ENCODE results near the gene C2CD3. TPM values are rescaled to one million over a fixed set of nuclear protein-coding genes. Genes with fewer than 3 reads are reported as not detected.

The C2CD3 gene
- total RNA-seq, 1 donor from 2014 or later: 3.7 TPM

DNA sequence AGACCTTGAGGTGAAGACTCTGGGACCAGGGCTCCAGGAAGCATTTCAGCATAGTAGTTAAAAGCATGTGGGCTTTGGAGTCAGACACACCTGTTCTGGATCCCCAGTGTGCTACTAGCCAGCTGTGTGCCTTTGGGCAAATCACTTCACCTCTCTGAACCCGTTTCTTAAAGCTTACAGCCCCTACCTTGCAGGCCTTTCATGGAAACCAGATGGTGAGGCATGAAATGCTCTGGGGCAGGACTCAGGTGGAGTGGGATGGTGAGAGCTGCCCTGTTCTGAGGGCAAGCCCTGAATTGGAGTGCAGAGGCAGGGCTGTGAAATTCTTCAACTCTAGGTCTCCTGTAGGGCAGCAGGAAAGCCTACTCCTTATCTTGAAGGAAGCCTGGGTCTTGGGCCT, 198.6 kb downstream of the C2CD3 start:
- Histone ChIP-seq H3K27me3 (ENCODE audit: control insufficient read depth, insufficient read depth, low read length) (no peaks in the 10 kb centered on the region), H3K4me3 (ENCODE audit: low read depth, low read length) (no peak overlapping the region), H3K36me3 (ENCODE audit: control insufficient read depth, insufficient read depth, low read length) (no peaks in the 10 kb centered on the region)
- FAIRE-seq (no peak), DNase-seq (ENCODE audit: low read depth) (no peak)
- TF ChIP-seq, protein P1, sequence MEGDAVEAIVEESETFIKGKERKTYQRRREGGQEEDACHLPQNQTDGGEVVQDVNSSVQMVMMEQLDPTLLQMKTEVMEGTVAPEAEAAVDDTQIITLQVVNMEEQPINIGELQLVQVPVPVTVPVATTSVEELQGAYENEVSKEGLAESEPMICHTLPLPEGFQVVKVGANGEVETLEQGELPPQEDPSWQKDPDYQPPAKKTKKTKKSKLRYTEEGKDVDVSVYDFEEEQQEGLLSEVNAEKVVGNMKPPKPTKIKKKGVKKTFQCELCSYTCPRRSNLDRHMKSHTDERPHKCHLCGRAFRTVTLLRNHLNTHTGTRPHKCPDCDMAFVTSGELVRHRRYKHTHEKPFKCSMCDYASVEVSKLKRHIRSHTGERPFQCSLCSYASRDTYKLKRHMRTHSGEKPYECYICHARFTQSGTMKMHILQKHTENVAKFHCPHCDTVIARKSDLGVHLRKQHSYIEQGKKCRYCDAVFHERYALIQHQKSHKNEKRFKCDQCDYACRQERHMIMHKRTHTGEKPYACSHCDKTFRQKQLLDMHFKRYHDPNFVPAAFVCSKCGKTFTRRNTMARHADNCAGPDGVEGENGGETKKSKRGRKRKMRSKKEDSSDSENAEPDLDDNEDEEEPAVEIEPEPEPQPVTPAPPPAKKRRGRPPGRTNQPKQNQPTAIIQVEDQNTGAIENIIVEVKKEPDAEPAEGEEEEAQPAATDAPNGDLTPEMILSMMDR (IDR thresholded peaks at IDR 0.05; ENCODE audit: insufficient read depth, low read length, severe bottlenecking): no peak

DNA sequence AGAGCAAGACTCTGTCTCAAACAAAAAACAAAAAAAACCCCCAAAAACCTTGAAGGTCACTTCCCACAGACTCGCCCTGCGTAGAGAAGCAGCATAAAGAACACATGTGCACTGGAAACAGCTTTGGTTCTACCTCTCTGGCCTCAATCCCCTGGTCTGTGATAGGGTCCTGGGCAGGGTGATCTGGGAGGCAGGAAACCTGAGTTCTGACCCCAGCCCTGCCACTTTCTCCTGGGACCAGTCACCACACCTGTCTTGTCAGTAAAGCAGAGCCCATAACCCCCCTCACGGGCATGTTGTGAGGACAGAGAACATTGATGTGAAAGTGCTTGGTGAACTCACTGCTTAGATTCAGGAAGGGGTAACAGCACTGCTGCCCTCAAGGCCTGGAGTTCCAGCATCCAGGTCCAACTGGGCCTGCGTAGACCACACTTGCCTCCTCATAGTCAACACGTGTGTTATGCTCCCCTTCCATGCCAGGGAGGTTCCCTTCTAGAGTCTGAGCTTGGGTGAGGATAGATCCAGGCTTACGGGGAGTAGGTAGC, 199.6 kb downstream of the C2CD3 start:
- Histone ChIP-seq H3K4me3 (ENCODE audit: low read depth, low read length) (no peak overlapping the region), H3K36me3 (ENCODE audit: control insufficient read depth, insufficient read depth, low read length) (no peaks in the 10 kb centered on the region), H3K27me3 (ENCODE audit: control insufficient read depth, insufficient read depth, low read length) (no peaks in the 10 kb centered on the region)
- TF ChIP-seq, protein P1 (IDR thresholded peaks at IDR 0.05; ENCODE audit: insufficient read depth, low read length, severe bottlenecking): no peak
- FAIRE-seq: no peak
- no peak for DNase-seq (ENCODE audit: low read depth)

GRCh38 chr11:73969991-73970800, 200.6 kb downstream of the C2CD3 start:
- TF ChIP-seq, protein P1 (IDR thresholded peaks at IDR 0.05; ENCODE audit: insufficient read depth, low read length, severe bottlenecking): no peak
- no peaks in the 10 kb centered on the region for H3K27me3 ChIP-seq (ENCODE audit: control insufficient read depth, insufficient read depth, low read length)
- no peak for DNase-seq (ENCODE audit: low read depth)
- H3K4me3 ChIP-seq (ENCODE audit: low read depth, low read length): no peak overlapping the region
- no peak for FAIRE-seq
- H3K36me3 ChIP-seq (ENCODE audit: control insufficient read depth, insufficient read depth, low read length): no peaks in the 10 kb centered on the region

DNA sequence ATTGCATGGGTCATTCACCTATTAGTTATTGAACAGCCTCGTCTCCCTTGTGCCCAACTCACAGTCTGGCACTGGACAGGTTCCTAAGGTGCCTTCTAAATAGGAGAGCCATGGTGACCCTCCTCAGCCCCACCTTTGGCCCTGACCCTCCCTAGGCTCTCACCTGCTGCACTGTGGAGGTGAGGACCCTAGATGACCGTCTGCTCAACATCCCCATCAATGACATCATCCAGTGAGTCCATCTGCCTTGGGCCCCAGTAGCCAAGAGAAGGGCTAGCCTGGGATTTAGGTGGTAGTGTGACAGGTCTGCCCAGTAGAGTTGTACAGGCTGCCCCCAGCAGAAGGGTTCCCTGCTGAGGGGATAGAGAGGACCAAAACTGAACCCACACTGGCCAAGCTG, 201.7 kb downstream of the C2CD3 start:
- DNase-seq (ENCODE audit: low read depth): no peak
- H3K27me3 ChIP-seq (ENCODE audit: control insufficient read depth, insufficient read depth, low read length): no peaks in the 10 kb centered on the region
- TF ChIP-seq, protein P1 (IDR thresholded peaks at IDR 0.05; ENCODE audit: insufficient read depth, low read length, severe bottlenecking): no peak
- H3K36me3 ChIP-seq (ENCODE audit: control insufficient read depth, insufficient read depth, low read length): no peaks in the 10 kb centered on the region
- H3K4me3 ChIP-seq (ENCODE audit: low read depth, low read length): no peak overlapping the region
- no peak for FAIRE-seq

DNA sequence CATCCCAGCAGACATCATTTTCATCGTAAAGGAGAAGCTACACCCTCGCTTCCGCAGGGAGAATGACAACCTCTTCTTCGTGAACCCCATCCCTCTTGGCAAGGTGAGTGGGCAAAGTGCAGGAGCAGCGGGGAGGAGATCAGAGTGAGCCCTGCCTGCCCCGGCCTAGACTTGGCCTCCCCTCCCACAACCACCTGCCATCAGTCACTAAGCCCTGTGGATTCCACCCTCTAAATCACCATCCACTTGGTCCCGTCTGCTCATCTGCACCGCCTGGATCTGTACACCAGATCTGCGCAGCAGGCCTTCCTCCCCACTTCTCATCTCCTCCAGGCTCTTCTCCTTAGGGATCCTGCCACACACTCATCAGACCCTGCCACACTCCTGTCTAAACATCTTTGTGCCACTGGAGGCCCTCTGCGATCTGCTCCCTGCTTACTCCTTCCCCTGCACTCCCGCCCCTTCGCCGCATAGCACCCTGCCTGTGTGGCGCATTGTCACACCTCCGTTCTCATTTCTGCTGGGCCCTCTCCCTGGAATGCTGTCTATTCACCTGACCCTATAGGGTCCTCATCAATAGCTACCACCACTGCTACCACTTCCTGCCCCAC, 202.3 kb downstream of the C2CD3 start:
- no peak for DNase-seq (ENCODE audit: low read depth)
- TF ChIP-seq, protein P1 (IDR thresholded peaks at IDR 0.05; ENCODE audit: insufficient read depth, low read length, severe bottlenecking): no peak
- Histone ChIP-seq H3K4me3 (ENCODE audit: low read depth, low read length) (no peak overlapping the region), H3K36me3 (ENCODE audit: control insufficient read depth, insufficient read depth, low read length) (no peaks in the 10 kb centered on the region), H3K27me3 (ENCODE audit: control insufficient read depth, insufficient read depth, low read length) (no peaks in the 10 kb centered on the region)
- no peak for FAIRE-seq

Measured in bronchial epithelial cell (primary cell).